ENCODE results near the gene SOBP. TPM values are rescaled to one million over a fixed set of nuclear protein-coding genes. Genes with fewer than 3 reads are reported as not detected.

Gene SOBP
- total and polyA plus RNA-seq, 7 donors, result 5.7 to 27.6 (median 19.5) TPM

DNA sequence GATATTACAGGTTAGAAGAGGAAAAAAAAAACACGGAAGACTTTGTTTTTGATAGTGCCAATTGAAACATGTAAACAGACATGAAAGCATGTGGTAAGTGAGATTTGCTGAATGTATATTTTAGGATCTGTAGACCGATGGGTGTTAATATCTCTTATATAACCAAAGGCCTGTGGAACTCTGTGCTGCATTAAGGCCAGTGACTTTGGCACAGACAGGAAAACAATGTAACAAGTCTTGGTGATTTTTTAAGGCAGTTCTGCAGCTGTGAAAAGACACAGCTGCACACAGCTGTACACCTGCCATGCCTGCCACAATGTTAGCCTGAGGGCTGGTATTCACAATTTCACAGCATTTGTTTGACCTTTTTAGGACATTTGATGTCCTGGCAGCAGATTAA, 6.1 kb downstream of the SOBP start:
- no peaks in the 10 kb centered on the region for H3K9me3 ChIP-seq
- H3K36me3 ChIP-seq (ENCODE audit: insufficient read depth in 1 of 2, low read depth in 1 of 2), result no peaks in the 10 kb centered on the region
- H3K4me3 ChIP-seq, result peak overlapping the region; percentile 77
- intact Hi-C loops (cut with DNase I), result loop anchor here in 1 of 2 donors (2.0 kb wide), 1 partner anchor 45 kb away; no protein-coding TSS in a partner anchor
- peak overlapping the region; percentile 82 for H3K27ac ChIP-seq
- DNase-seq (no peak), ATAC-seq (no peak)
- WGBS, 3 donors, result 11 to 20% (median 19%) methylated on average over 2 of the region's 2 CpGs
- TF ChIP-seq, protein P1, sequence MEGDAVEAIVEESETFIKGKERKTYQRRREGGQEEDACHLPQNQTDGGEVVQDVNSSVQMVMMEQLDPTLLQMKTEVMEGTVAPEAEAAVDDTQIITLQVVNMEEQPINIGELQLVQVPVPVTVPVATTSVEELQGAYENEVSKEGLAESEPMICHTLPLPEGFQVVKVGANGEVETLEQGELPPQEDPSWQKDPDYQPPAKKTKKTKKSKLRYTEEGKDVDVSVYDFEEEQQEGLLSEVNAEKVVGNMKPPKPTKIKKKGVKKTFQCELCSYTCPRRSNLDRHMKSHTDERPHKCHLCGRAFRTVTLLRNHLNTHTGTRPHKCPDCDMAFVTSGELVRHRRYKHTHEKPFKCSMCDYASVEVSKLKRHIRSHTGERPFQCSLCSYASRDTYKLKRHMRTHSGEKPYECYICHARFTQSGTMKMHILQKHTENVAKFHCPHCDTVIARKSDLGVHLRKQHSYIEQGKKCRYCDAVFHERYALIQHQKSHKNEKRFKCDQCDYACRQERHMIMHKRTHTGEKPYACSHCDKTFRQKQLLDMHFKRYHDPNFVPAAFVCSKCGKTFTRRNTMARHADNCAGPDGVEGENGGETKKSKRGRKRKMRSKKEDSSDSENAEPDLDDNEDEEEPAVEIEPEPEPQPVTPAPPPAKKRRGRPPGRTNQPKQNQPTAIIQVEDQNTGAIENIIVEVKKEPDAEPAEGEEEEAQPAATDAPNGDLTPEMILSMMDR (IDR thresholded peaks at IDR 0.05), result no peak
- no peaks in the 10 kb centered on the region for H3K27me3 ChIP-seq (ENCODE audit: insufficient read depth in 3 of 3, low read length in 2 of 3)
- peaks cover 67% of the 10 kb centered on the region for H3K4me1 ChIP-seq

DNA sequence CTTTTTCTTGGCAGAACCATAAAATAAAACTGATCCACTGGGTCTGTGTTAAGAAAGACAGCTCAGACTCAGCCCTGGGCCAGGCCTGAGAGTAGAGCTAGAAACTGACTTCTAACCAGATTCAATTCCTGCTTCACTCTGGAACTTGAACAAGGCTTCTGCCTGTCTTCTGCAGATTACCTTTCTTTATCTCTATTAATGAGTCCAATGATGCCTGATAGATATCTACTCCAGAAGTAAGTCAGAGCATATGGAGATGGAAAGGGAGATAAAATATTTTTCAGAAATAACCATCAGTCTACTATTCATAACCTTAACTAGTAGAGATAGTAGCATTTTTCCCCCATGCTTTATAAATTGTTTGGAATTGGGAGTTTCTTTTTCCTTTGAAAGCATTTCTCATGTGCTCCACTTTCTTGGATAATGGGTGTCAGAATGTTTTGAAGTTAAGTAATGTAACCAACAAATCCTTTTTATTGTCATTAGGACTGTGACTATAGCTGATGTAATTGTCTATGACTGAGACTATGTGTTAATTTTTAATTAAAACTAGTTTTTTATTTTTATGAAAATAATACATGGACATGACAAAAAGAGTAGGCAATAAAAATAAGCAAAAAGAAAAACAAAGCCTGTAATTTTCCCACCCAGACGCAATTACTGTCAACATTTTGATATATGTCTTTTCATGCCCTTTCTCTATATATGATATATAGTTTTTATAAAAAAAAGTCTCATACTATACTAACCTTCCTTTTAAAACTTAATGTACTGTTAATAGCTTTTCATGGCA, 7.2 kb downstream of the SOBP start:
- DNase-seq (no peak), ATAC-seq (no peak)
- intact Hi-C loops (cut with DNase I), result no loop called here
- Histone ChIP-seq H3K27ac (peak overlapping the region; percentile 82), H3K27me3 (ENCODE audit: insufficient read depth in 3 of 3, low read length in 2 of 3) (no peaks in the 10 kb centered on the region), H3K4me1 (peaks cover 76% of the 10 kb centered on the region), H3K9me3 (no peaks in the 10 kb centered on the region), H3K36me3 (ENCODE audit: insufficient read depth in 1 of 2, low read depth in 1 of 2) (no peaks in the 10 kb centered on the region), H3K4me3 (no peak overlapping the region)
- 79 to 91% (median 87%) methylated on average over 1 of the region's 1 CpG for WGBS, 3 donors
- TF ChIP-seq, protein P1 (IDR thresholded peaks at IDR 0.05), result no peak

DNA sequence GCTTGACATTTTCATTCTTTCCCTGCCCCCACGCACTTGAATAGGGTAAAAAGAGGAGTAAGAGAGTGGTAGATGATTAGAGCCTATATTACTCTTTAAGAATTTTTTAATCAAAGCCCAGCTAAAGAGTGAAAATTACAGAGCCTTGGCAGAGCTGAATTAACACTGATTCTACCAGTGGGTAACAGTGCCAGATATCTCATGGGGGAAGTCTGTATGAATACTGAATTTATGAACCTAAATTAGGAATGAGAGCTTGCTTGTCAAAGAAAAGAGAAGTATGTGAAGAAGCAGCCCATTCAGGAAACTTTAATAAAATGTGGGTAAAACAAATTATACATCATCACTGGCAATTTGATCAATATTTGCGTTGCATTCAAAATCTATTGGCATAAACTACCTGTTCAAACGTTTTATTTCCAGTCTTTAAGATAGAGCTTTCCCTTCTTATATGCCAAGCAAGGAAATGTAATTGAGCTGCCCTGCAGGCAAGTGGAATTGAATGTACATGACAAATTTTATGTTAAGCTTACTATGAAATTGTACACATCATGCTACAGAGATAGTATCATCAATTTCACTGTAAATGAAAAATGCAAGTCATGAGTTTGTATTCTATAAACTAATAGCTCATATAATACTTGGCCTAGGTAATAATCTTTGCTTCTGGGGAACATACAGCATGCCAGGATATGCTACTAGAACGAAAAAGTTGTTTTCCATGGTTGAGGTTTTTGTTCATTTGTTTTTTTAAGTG, 14.5 kb downstream of the SOBP start:
- Histone ChIP-seq H3K36me3 (ENCODE audit: insufficient read depth in 1 of 2, low read depth in 1 of 2) (peaks cover 0 to 34% of the 10 kb centered on the region in 2 donors), H3K27me3 (ENCODE audit: insufficient read depth in 3 of 3, low read length in 2 of 3) (no peaks in the 10 kb centered on the region), H3K4me3 (no peak overlapping the region), H3K4me1 (peaks cover 16% of the 10 kb centered on the region), H3K9me3 (no peaks in the 10 kb centered on the region), H3K27ac (no peak overlapping the region)
- DNase-seq (no peak), ATAC-seq (no peak)
- WGBS, 3 donors, result 65 to 78% (median 68%) methylated on average over 4 of the region's 4 CpGs
- intact Hi-C loops (cut with DNase I), result no loop called here
- TF ChIP-seq, protein P1 (IDR thresholded peaks at IDR 0.05), result no peak

DNA sequence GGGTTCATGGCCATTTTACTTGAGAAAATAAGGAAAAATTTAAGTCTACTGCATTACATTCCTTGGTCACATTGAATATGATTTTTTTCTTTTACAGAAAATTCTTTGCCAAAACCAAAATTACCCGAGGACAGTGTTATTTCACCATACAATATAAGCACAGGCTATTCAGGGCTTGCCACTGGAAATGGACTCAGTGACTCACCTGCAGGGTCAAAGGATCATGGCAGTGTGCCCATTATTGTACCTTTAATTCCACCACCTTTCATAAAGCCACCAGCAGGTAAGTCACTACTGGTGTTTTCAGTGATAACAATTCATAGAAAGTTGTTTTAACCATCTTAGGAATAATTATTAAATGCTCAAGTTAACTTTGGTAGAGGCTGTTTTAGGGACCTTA, 16.2 kb downstream of the SOBP start:
- no peak for ATAC-seq
- H3K36me3 ChIP-seq (ENCODE audit: insufficient read depth in 1 of 2, low read depth in 1 of 2), result peaks cover 2 to 34% of the 10 kb centered on the region in 2 donors
- no peak overlapping the region for H3K4me3 ChIP-seq
- no peaks in the 10 kb centered on the region for H3K27me3 ChIP-seq (ENCODE audit: insufficient read depth in 3 of 3, low read length in 2 of 3)
- TF ChIP-seq, protein P1 (IDR thresholded peaks at IDR 0.05), result no peak
- peaks cover 11% of the 10 kb centered on the region for H3K4me1 ChIP-seq
- intact Hi-C loops (cut with DNase I), result no loop called here
- H3K27ac ChIP-seq, result no peak overlapping the region
- no peaks in the 10 kb centered on the region for H3K9me3 ChIP-seq
- WGBS, 3 donors, result 85 to 89% (median 86%) methylated on average over 1 of the region's 1 CpG
- DNase-seq, result no peak
